ENCODE data around the gene DPM3.
A peak's percentile ranks its signal among the peaks of the same experiment; 100 is the strongest.

DPM3 gene

GRCh38 chr1:155093911-155094621 lies 46.3 kb downstream of the DPM3 start (continued):
- TF ChIP-seq ZBTB11 (tag by site-specific recombination; conservative IDR thresholded peaks at IDR 0.05; ENCODE audit: low read depth) (no peak), ZNF776 (tag by site-specific recombination; IDR thresholded peaks at IDR 0.05; ENCODE audit: borderline replicate concordance) (no peak), ZNF311 (tag by site-specific recombination; IDR thresholded peaks at IDR 0.05; ENCODE audit: borderline replicate concordance) (no peak), ZNF660 (tag by site-specific recombination; IDR thresholded peaks at IDR 0.05) (peak; percentile 38; the same call in 1 of the 2 replicates), SP2 (tag by site-specific recombination; IDR thresholded peaks at IDR 0.05) (no peak), ZNF488 (tag by site-specific recombination; IDR thresholded peaks at IDR 0.05) (no peak), YY2 (tag by site-specific recombination; IDR thresholded peaks at IDR 0.05) (no peak; the same call in 1 of the 2 replicates), ZBTB10 (tag by site-specific recombination; IDR thresholded peaks at IDR 0.05) (no peak), ZNF341 (tag by site-specific recombination; IDR thresholded peaks at IDR 0.05; ENCODE audit: low read depth) (peak; percentile 54), PRDM10 (tag by site-specific recombination; IDR thresholded peaks at IDR 0.05) (peak; percentile 59), ZBTB8A (tag by site-specific recombination; IDR thresholded peaks at IDR 0.05) (peak; percentile 63), ZNF2 (tag by site-specific recombination; IDR thresholded peaks at IDR 0.05) (peak; percentile 56; the same call in 1 of the 2 replicates), ZNF654 (tag by site-specific recombination; IDR thresholded peaks at IDR 0.05; ENCODE audit: low read depth) (peak; percentile 52), EGR2 (tag by site-specific recombination; IDR thresholded peaks at IDR 0.05; ENCODE audit: low read depth) (peak; percentile 91), ZNF423 (tag by site-specific recombination; IDR thresholded peaks at IDR 0.05) (peak; percentile 32; the same call in 1 of the 2 replicates), GLIS2 (tag by site-specific recombination; IDR thresholded peaks at IDR 0.05) (peak; percentile 72; the same call in 1 of the 2 replicates), ZSCAN30 (tag by site-specific recombination; IDR thresholded peaks at IDR 0.05) (peak; percentile 27; the same call in 1 of the 2 replicates), ZIC2 (tag by site-specific recombination; IDR thresholded peaks at IDR 0.05) (peak; percentile 83), ZNF157 (tag by site-specific recombination; IDR thresholded peaks at IDR 0.05) (no peak), KLF8 (tag by site-specific recombination; IDR thresholded peaks at IDR 0.05) (peak; percentile 28; the same call in 1 of the 2 replicates), ZNF473 (tag by site-specific recombination; IDR thresholded peaks at IDR 0.05) (no peak)
- TF ChIP-seq, protein P1, sequence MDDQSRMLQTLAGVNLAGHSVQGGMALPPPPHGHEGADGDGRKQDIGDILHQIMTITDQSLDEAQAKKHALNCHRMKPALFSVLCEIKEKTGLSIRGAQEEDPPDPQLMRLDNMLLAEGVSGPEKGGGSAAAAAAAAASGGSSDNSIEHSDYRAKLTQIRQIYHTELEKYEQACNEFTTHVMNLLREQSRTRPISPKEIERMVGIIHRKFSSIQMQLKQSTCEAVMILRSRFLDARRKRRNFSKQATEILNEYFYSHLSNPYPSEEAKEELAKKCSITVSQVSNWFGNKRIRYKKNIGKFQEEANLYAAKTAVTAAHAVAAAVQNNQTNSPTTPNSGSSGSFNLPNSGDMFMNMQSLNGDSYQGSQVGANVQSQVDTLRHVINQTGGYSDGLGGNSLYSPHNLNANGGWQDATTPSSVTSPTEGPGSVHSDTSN (CRISPR knock-in tag; IDR thresholded peaks at IDR 0.05): no peak
- TF ChIP-seq, protein P2, sequence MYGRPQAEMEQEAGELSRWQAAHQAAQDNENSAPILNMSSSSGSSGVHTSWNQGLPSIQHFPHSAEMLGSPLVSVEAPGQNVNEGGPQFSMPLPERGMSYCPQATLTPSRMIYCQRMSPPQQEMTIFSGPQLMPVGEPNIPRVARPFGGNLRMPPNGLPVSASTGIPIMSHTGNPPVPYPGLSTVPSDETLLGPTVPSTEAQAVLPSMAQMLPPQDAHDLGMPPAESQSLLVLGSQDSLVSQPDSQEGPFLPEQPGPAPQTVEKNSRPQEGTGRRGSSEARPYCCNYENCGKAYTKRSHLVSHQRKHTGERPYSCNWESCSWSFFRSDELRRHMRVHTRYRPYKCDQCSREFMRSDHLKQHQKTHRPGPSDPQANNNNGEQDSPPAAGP (tag by site-specific recombination; IDR thresholded peaks at IDR 0.05): peak; percentile 95
- TF ChIP-seq, protein P3, sequence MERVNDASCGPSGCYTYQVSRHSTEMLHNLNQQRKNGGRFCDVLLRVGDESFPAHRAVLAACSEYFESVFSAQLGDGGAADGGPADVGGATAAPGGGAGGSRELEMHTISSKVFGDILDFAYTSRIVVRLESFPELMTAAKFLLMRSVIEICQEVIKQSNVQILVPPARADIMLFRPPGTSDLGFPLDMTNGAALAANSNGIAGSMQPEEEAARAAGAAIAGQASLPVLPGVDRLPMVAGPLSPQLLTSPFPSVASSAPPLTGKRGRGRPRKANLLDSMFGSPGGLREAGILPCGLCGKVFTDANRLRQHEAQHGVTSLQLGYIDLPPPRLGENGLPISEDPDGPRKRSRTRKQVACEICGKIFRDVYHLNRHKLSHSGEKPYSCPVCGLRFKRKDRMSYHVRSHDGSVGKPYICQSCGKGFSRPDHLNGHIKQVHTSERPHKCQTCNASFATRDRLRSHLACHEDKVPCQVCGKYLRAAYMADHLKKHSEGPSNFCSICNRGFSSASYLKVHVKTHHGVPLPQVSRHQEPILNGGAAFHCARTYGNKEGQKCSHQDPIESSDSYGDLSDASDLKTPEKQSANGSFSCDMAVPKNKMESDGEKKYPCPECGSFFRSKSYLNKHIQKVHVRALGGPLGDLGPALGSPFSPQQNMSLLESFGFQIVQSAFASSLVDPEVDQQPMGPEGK (tag by site-specific recombination; IDR thresholded peaks at IDR 0.05): peak; percentile 88
